GM10248 (cell line): Measurements from ENCODE around the gene FDX1.
"Not testable (repeated sequence)": the region's sequence is repeated elsewhere in the genome, so short reads cannot be mapped to it uniquely, and the experiment has no call there.

Experiments
- CTCF ChIA-PET: fragments of 300-600 bp; sonication (Branson Sonifier 250); formaldehyde crosslinking; extraction: SDS; loops from one replicate; lab custom pipeline; 2021; ENCODE audit warnings: antibody characterized with exemption; lab: Yijun Ruan, JAX
- POLR2A ChIA-PET: fragments of 350-650 bp; sonication (Branson Sonifier 250); formaldehyde crosslinking; extraction: SDS; loops from one replicate; lab custom pipeline; 2020; ENCODE audit warnings: antibody characterized with exemption; lab: Yijun Ruan, JAX
- DNase-seq: peaks from one replicate; pipeline ENCODE4 v3.0.0; 2012; ENCODE audit errors: extremely low spot score
- TF ChIP-seq, protein P1 (sequence below): IDR thresholded peaks from 2 replicates; pipeline ENCODE4 v1.5.1; 2012; ENCODE audit warnings: mild to moderate bottlenecking, low read depth; ENCODE audit errors: extremely low read depth, missing control alignments, control extremely low read depth

Gene FDX1, protein sequence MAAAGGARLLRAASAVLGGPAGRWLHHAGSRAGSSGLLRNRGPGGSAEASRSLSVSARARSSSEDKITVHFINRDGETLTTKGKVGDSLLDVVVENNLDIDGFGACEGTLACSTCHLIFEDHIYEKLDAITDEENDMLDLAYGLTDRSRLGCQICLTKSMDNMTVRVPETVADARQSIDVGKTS

GRCh38 chr11:110429731-110430266 is at the start of gene FDX1:
Gene FDX1, plus strand, starts transcription at chr11:110429948. Its CDS starts 173 bp downstream, at chr11:110430121.
- ChIA-PET POLR2A (interaction anchor here (0.6 kb wide), 1 partner anchor 579 kb away, joined by 3 read pairs; no protein-coding TSS in a partner anchor), CTCF (interaction anchor here (0.6 to 11.6 kb wide), 19 partner anchors 9 to 1016 kb away, joined by 3 to 115 read pairs (median 3); no protein-coding TSS in a partner anchor)
- TF ChIP-seq, protein P1, sequence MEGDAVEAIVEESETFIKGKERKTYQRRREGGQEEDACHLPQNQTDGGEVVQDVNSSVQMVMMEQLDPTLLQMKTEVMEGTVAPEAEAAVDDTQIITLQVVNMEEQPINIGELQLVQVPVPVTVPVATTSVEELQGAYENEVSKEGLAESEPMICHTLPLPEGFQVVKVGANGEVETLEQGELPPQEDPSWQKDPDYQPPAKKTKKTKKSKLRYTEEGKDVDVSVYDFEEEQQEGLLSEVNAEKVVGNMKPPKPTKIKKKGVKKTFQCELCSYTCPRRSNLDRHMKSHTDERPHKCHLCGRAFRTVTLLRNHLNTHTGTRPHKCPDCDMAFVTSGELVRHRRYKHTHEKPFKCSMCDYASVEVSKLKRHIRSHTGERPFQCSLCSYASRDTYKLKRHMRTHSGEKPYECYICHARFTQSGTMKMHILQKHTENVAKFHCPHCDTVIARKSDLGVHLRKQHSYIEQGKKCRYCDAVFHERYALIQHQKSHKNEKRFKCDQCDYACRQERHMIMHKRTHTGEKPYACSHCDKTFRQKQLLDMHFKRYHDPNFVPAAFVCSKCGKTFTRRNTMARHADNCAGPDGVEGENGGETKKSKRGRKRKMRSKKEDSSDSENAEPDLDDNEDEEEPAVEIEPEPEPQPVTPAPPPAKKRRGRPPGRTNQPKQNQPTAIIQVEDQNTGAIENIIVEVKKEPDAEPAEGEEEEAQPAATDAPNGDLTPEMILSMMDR, result peak; percentile 73
- peak; percentile 83 for DNase-seq

GRCh38 chr11:110380836-110381622 is 48.7 kb upstream of the FDX1 start:
- DNase-seq, result no peak
- POLR2A ChIA-PET, result no interaction called here
- CTCF ChIA-PET, result interaction anchor here (0.9 to 1.3 kb wide), 2 partner anchors 52 to 180 kb away, joined by 3 to 7 read pairs; no protein-coding TSS in a partner anchor
- TF ChIP-seq, protein P1, result no peak

DNA sequence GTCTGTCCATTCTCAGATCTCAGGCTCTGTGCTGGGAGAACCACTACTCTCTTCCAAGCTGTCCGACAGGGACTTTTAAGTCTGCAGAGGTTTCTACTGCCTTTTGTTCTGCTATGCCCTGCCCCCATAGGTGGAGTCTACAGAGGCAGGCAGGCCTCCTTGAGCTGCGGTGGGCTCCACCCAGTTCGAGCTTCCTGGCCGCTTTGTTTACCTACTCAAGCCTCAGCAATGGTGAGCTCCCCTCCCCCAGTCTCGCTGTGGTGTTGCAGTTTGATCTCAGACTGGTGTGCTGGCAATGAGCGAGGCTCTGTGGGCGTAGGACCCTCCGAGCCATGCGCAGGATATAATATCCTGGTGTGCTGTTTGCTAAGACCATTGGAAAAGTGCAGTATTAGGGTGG is 41.5 kb upstream of the FDX1 start:
- DNase-seq, result not testable (repeated sequence)
- CTCF ChIA-PET, result interaction anchor here (1.6 kb wide), 1 partner anchor 9 kb away, joined by 4 read pairs; no protein-coding TSS in a partner anchor

GRCh38 chr11:110389965-110390364 is 39.8 kb upstream of the FDX1 start:
- no peak for DNase-seq
- ChIA-PET CTCF (interaction anchor here (1.3 kb wide), 1 partner anchor 13 kb away, joined by 3 read pairs; no protein-coding TSS in a partner anchor), POLR2A (no interaction called here)
- TF ChIP-seq, protein P1, result no peak

More for the DNA sequence above, 41.5 kb upstream of the FDX1 start:
- POLR2A ChIA-PET, result not testable (repeated sequence)

DNA sequence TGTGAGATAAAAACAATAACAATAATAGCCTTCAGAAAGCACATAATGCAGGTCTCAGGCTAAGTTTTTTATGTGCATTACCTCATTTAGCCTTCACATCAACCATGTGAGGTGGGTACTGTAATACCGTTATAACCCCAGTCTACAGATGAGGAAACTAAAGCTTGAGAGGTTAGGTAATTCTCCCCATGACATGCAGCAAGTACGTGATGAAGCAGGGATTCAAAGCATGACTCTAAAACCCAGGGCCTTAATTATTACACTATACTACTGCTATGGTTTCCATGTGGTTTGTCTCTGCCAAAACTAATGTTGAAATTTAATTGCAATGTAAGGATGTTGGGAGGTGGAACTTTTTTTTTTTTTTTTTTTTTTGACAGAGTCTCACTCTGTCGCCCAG is 37.7 kb upstream of the FDX1 start:
- TF ChIP-seq, protein P1, result no peak
- ChIA-PET CTCF (interaction anchor here (1.0 to 1.3 kb wide), 3 partner anchors 15 to 539 kb away, joined by 3 read pairs; no protein-coding TSS in a partner anchor), POLR2A (no interaction called here)
- DNase-seq, result no peak

- CTCF ChIA-PET, result interaction anchor here (0.6 to 1.3 kb wide), 4 partner anchors 16 to 714 kb away, joined by 3 read pairs; no protein-coding TSS in a partner anchor
- POLR2A ChIA-PET, DNase-seq: not testable (repeated sequence)
Measured at GRCh38 chr11:110397668-110398286, 32.0 kb upstream of the FDX1 start.

DNA sequence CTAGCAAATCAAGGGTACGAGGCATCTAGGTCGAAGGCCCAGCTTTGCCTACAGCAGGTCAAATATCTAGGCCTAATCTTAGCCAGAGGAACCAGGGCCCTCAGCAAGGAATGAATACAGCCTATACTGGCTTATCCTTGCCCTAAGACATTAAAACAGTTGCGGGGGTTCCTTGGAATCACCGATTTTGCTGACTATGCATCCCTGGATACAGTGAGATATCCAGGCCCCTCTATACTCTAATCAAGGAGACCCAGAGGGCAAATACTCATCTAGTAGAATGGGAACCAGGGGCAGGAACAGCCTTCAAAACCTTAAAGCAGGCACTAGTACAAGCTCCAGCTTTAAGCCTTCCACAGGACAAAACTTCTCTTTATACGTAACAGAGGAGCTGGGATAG is 26.2 kb upstream of the FDX1 start:
- POLR2A ChIA-PET, DNase-seq, CTCF ChIA-PET: not testable (repeated sequence)

- DNase-seq, POLR2A ChIA-PET: not testable (repeated sequence)
- CTCF ChIA-PET, result interaction anchor here (1.2 to 2.1 kb wide), 2 partner anchors 9 to 27 kb away, joined by 4 to 8 read pairs; no protein-coding TSS in a partner anchor
Measured at GRCh38 chr11:110405636-110406035, 24.1 kb upstream of the FDX1 start.
